Stimulated activated CD8-positive, alpha-beta memory T cell treated with anti-CD3 and anti-CD28 coated beads, Interleukin-7, amount 100 ng/mL, for 4 hours (primary cell): ENCODE measurements around the gene TXK.

Source experiments
- DNase-seq, 2 donors: peaks; one replicate each; pipeline ENCODE4 v3.0.0-alpha.2; 2020; ENCODE audit warnings: low read depth in 2 of 2

Gene TXK

GRCh38 chr4:48137846-48138245 lies 3.8 kb upstream of the TXK start:
- DNase-seq: no peak

GRCh38 chr4:48133669-48134068 lies 381 bp downstream of the TXK start:
- DNase-seq: no peak

- no peak for DNase-seq
Observed at GRCh38 chr4:48131736-48132135, 2.3 kb downstream of the TXK start.

- no peak for DNase-seq
Observed at GRCh38 chr4:48130100-48130499, 4.0 kb downstream of the TXK start.

GRCh38 chr4:48129307-48130014 lies 4.6 kb downstream of the TXK start:
- DNase-seq: peak; percentile 25 to 37

GRCh38 chr4:48127682-48128404 lies 6.2 kb downstream of the TXK start:
- DNase-seq: peak; percentile 57 to 65

- no peak for DNase-seq
Observed at GRCh38 chr4:48127231-48127630, 6.8 kb downstream of the TXK start.

- no peak for DNase-seq
Observed at GRCh38 chr4:48126621-48127020, 7.4 kb downstream of the TXK start.

GRCh38 chr4:48124870-48125269 lies 9.2 kb downstream of the TXK start:
- no peak for DNase-seq

- no peak for DNase-seq
Observed at GRCh38 chr4:48122756-48123155, 11.3 kb downstream of the TXK start.

- DNase-seq: no peak
Observed at GRCh38 chr4:48121180-48121579, 12.9 kb downstream of the TXK start.

- DNase-seq: no peak
Observed at GRCh38 chr4:48120132-48120531, 13.9 kb downstream of the TXK start.

- DNase-seq: no peak
Observed at GRCh38 chr4:48119646-48120045, 14.4 kb downstream of the TXK start.

GRCh38 chr4:48118081-48118480 lies 16.0 kb downstream of the TXK start:
- no peak for DNase-seq

GRCh38 chr4:48116582-48116981 lies 17.5 kb downstream of the TXK start:
- no peak for DNase-seq

- DNase-seq: no peak
Observed at GRCh38 chr4:48114412-48114811, 19.6 kb downstream of the TXK start.

- DNase-seq: peak in 1 of 2 donors; percentile 15
Observed at GRCh38 chr4:48112017-48112667, 21.9 kb downstream of the TXK start.

GRCh38 chr4:48110452-48110978 lies 23.5 kb downstream of the TXK start:
- no peak for DNase-seq

- no peak for DNase-seq
Observed at GRCh38 chr4:48109413-48110263, 24.4 kb downstream of the TXK start.

GRCh38 chr4:48108309-48109073 lies 25.6 kb downstream of the TXK start:
- DNase-seq: no peak

- no peak for DNase-seq
Observed at GRCh38 chr4:48105230-48105629, 28.8 kb downstream of the TXK start.
